ENCODE data around the gene CCDC106.

GRCh38 chr19:55635856-55636440, 12.1 kb upstream of the CCDC106 start:
- TF ChIP-seq, protein P1, sequence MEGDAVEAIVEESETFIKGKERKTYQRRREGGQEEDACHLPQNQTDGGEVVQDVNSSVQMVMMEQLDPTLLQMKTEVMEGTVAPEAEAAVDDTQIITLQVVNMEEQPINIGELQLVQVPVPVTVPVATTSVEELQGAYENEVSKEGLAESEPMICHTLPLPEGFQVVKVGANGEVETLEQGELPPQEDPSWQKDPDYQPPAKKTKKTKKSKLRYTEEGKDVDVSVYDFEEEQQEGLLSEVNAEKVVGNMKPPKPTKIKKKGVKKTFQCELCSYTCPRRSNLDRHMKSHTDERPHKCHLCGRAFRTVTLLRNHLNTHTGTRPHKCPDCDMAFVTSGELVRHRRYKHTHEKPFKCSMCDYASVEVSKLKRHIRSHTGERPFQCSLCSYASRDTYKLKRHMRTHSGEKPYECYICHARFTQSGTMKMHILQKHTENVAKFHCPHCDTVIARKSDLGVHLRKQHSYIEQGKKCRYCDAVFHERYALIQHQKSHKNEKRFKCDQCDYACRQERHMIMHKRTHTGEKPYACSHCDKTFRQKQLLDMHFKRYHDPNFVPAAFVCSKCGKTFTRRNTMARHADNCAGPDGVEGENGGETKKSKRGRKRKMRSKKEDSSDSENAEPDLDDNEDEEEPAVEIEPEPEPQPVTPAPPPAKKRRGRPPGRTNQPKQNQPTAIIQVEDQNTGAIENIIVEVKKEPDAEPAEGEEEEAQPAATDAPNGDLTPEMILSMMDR (IDR thresholded peaks at IDR 0.05; ENCODE audit: insufficient read depth, low read depth, low read length) = no peak
- no peak for TF ChIP-seq EZH2 (IDR thresholded peaks at IDR 0.05; ENCODE audit: insufficient read depth, low read length)
